Endothelial cell of umbilical vein (primary cell): ENCODE measurements around the gene FLT3. TPM values are rescaled to one million over a fixed set of nuclear protein-coding genes. Genes with fewer than 3 reads are reported as not detected.

ENCODE experiments used
- BruUV-seq: library from RNA; stranded (reverse); fragments of 400-500 nt; replicated peaks from 2 replicates; lab custom pipeline; 2021; lab: Mats Ljungman, UMichigan
- CTCF ChIA-PET: fragments of 300-600, 350-600 bp; sonication (Branson Sonifier 250); formaldehyde crosslinking; loops from one replicate; lab custom pipeline; 2021; ENCODE audit warnings: antibody characterized with exemption, inconsistent platforms; lab: Charles Lee
- POLR2A ChIA-PET: fragments of 300-600, 350-600 bp; sonication (Branson Sonifier 250); formaldehyde crosslinking; loops from one replicate; lab custom pipeline; 2021; ENCODE audit warnings: antibody characterized with exemption, inconsistent platforms; lab: Charles Lee
- DNase-seq: peaks from one replicate; pipeline ENCODE4 v3.0.0-alpha.2; 2011; ENCODE audit warnings: low read depth, low spot score
- FAIRE-seq: peaks from 2 replicates; lab custom pipeline; 2011; peaks lifted over from hg19 to GRCh38; lab: Jason Lieb, UNC
- H2AFZ ChIP-seq: 2 replicates; pipeline ENCODE4 v1.6.0; 2012; ENCODE audit warnings: low read depth, low read length, control low read depth, inconsistent platforms
- H3K27ac ChIP-seq: 2 replicates; pipeline ENCODE4 v1.5.1; 2011; ENCODE audit warnings: low read depth, mild to moderate bottlenecking, control low read depth, low read length, moderate library complexity; ENCODE audit not compliant: insufficient read depth
- H3K27me3 ChIP-seq, 2 experiments: 2 replicates each; pipeline versions ENCODE4 v1.6.0 to v1.6.1; 2011; ENCODE audit warnings: low read length in 2 of 2, mixed read lengths in 1 of 2; ENCODE audit not compliant: control insufficient read depth in 2 of 2, insufficient read depth in 2 of 2
- H3K36me3 ChIP-seq, 2 experiments: 2 replicates in 1 of 2; 3 replicates in 1 of 2; pipeline ENCODE4 v1.5.1; 2011; ENCODE audit warnings: low read length in 2 of 2, mild to moderate bottlenecking in 1 of 2, moderate library complexity in 1 of 2; ENCODE audit not compliant: control insufficient read depth in 2 of 2, insufficient read depth in 2 of 2; ENCODE audit errors: extremely low read depth in 1 of 2
- H3K4me1 ChIP-seq: 3 replicates; pipeline ENCODE4 v1.5.1; 2011; ENCODE audit warnings: mild to moderate bottlenecking, low read length; ENCODE audit not compliant: control insufficient read depth, insufficient read depth; ENCODE audit errors: extremely low read depth
- H3K4me2 ChIP-seq: 2 replicates; pipeline ENCODE4 v1.6.1; 2011; ENCODE audit warnings: low read length, control low read depth, mixed read lengths; ENCODE audit not compliant: insufficient read depth
- H3K4me3 ChIP-seq, 3 experiments: fragments of 200-600 bp in 1 of 3; sonication (generic), shearing (Covaris generic) in 1 of 3; replicated peaks in 1 of 3; 2 replicates each; pipeline ENCODE4 v1.5.1; 2011 to 2016; ENCODE audit warnings: control low read depth in 3 of 3, low read length in 3 of 3, mild to moderate bottlenecking in 2 of 3, inconsistent platforms in 1 of 3, low read depth in 1 of 3, moderate library complexity in 1 of 3; ENCODE audit not compliant: insufficient read depth in 1 of 3
- H3K79me2 ChIP-seq: 2 replicates; pipeline ENCODE4 v1.6.0; 2012; ENCODE audit warnings: low read length, inconsistent platforms; ENCODE audit not compliant: control insufficient read depth, insufficient read depth
- H3K9ac ChIP-seq: replicated peaks from 2 replicates; pipeline ENCODE3; 2011; ENCODE audit warnings: low read length, control low read depth; ENCODE audit not compliant: insufficient read depth; ENCODE audit errors: extremely low read depth
- H3K9me1 ChIP-seq: replicated peaks from 3 replicates; pipeline ENCODE4 v1.6.0; 2011; ENCODE audit warnings: mild to moderate bottlenecking, low read length; ENCODE audit not compliant: control insufficient read depth, insufficient read depth; ENCODE audit errors: extremely low read depth
- H3K9me3 ChIP-seq: replicated peaks from 2 replicates; pipeline ENCODE4 v1.5.1; 2012; ENCODE audit warnings: low read length, inconsistent platforms; ENCODE audit not compliant: control insufficient read depth, insufficient read depth
- H4K20me1 ChIP-seq: replicated peaks from 2 replicates; pipeline ENCODE3; 2011; ENCODE audit warnings: mild to moderate bottlenecking, low read length; ENCODE audit not compliant: control insufficient read depth, insufficient read depth; ENCODE audit errors: extremely low read depth
- CTCF ChIP-seq, 2 donors: IDR thresholded peaks; 1 replicate in 1 of 2; 2 replicates in 1 of 2; pipeline ENCODE4 v1.5.1; 2011; ENCODE audit warnings: low read length in 2 of 2, mild to moderate bottlenecking in 2 of 2, moderate library complexity in 2 of 2, control low read depth in 1 of 2, inconsistent platforms in 1 of 2, low read depth in 1 of 2; ENCODE audit not compliant: insufficient read depth in 1 of 2; ENCODE audit errors: extremely low read depth in 1 of 2
- EZH2 ChIP-seq: IDR thresholded peaks from 2 replicates; pipeline ENCODE4 v1.6.1; 2012; ENCODE audit warnings: borderline replicate concordance, low read depth, mild to moderate bottlenecking, moderate library complexity, low read length, inconsistent platforms; ENCODE audit not compliant: severe bottlenecking
- FOS ChIP-seq: IDR thresholded peaks from 2 replicates; pipeline ENCODE4 v1.6.1; 2011; ENCODE audit warnings: mild to moderate bottlenecking, low read length, moderate library complexity, borderline replicate concordance; ENCODE audit not compliant: insufficient read depth
- GATA2 ChIP-seq: IDR thresholded peaks from 2 replicates; pipeline ENCODE4 v1.7.0; 2011; ENCODE audit warnings: low read depth, mild to moderate bottlenecking, moderate library complexity, mixed read lengths, low read length; ENCODE audit not compliant: insufficient read length, insufficient read depth
- JUN ChIP-seq: IDR thresholded peaks from 2 replicates; pipeline ENCODE4 v1.6.1; 2011; ENCODE audit warnings: borderline replicate concordance, low read depth; ENCODE audit not compliant: insufficient read length, insufficient read depth
- MAX ChIP-seq: IDR thresholded peaks from 2 replicates; pipeline ENCODE4 v1.6.1; 2011; ENCODE audit not compliant: insufficient read depth, insufficient read length
- MYC ChIP-seq: IDR thresholded peaks from one replicate; pipeline ENCODE4 v1.6.1; 2011; ENCODE audit warnings: mild to moderate bottlenecking, low read depth, low read length
- POLR2A ChIP-seq: IDR thresholded peaks from 2 replicates; pipeline ENCODE4 v1.6.1; 2012; ENCODE audit warnings: low read depth, mild to moderate bottlenecking, control low read depth, low read length
- POLR2AphosphoS5 ChIP-seq: IDR thresholded peaks from 2 replicates; pipeline ENCODE4 v1.6.1; 2012; ENCODE audit warnings: low read depth, mild to moderate bottlenecking, control low read depth, low read length, moderate library complexity; ENCODE audit not compliant: insufficient read depth
- dilution Hi-C: fragments of 300-500 bp; cut with MboI; formaldehyde crosslinking; loops from one replicate; pipeline ENCODE4 v1.15.0; 2019; ENCODE audit warnings: low sequenced_read_pairs; ENCODE audit not compliant: extremely low pct_ligation_motif_present
- intact Hi-C: fragments of 100-400 bp; cut with micrococcal nuclease; formaldehyde crosslinking; loops from one replicate; pipeline ENCODE4 v1.10.0; 2022
- polyA plus RNA-seq, 4 experiments: library from polyadenylated mRNA; depleted of rRNA in 3 of 4; stranded (reverse) in 3 of 4; unstranded in 1 of 4; fragments of >200 nt; gene quantifications; 2 replicates each; pipeline versions ENCODE4 v1.2.1 to v1.2.3, GENCODE V29; 2011 to 2012; ENCODE audit warnings: missing spikeins in 1 of 4
- total RNA-seq: library from RNA; stranded (reverse); gene quantifications from 2 replicates; pipeline ENCODE4 v1.2.3, GENCODE V29; 2021

FLT3 gene
- total and polyA plus RNA-seq, 2 donors (not counting 3 experiments of a cell fraction or from before 2014, with no cell fraction given): 0.03 TPM; not detected in 1

DNA sequence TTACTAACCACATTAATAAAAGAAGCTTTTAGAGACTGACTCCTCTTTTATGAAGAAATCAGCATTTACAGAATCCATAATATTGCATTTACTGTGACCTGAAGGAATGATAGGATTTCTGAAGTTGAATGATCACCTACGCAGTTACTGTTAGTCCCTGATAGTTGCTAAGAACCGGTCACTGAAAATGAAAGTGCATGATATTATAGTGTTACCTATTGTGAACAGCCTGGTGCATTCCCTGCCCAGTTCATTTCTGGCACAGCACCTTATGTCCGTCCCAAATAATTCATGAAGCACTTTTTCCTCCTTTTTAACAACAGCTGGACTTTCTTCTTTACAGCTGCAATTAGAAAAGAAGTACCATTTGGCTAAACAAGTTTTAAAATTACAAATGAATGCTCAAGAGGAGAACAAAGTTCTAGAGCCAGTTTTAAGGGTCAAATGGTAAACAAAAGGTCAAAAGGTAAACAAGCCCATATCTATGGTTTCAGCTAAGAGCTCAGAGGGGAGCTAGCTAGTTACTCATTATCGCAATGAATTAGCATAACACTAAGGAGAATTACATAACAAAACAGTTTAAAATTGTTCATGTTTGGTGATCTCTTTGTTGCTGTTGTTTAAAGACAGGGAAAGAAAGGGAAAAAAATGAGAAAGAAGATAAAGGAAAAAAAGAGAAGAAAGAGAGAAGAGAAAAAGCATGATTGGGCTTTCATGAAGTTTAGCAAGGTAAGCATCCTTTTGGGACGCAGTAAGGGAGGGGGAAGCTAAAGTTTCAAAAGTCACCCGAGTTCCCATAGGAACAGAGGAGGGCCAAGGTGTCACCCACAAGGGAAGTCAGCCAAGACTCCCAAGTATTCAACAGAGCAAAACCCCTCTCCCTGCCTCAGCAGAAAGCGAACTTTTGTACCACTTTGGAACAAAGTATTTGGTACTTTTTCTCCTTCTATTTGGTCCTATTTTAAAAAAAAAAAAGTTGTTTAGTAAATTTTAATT is 50.2 kb downstream of the FLT3 start:
- ChIA-PET CTCF (interaction anchor here (0.7 kb wide), 1 partner anchor 10 kb away, joined by 3 read pairs; no protein-coding TSS in a partner anchor), POLR2A (no interaction called here)
- peaks cover 18 to 32% of the 10 kb centered on the region in 2 experiments for H3K27me3 ChIP-seq
- H3K4me1 ChIP-seq: no peaks in the 10 kb centered on the region
- dilution Hi-C loops (no loop called here), intact Hi-C loops (no loop called here)
- no peak overlapping the region for H2AFZ ChIP-seq
- no peaks in the 10 kb centered on the region for H3K9me3 ChIP-seq
- H3K9me1 ChIP-seq: no peaks in the 10 kb centered on the region
- H3K36me3 ChIP-seq: no peaks in the 10 kb centered on the region
- no TSS peak for BruUV-seq
- H3K27ac ChIP-seq: no peak overlapping the region
- H3K4me2 ChIP-seq: no peak overlapping the region
- no peaks in the 10 kb centered on the region for H3K79me2 ChIP-seq
- no peak for DNase-seq
- TF ChIP-seq EZH2: no peak
- no peak for TF ChIP-seq POLR2A
- TF ChIP-seq MAX: no peak
- TF ChIP-seq MYC: no peak
- TF ChIP-seq FOS: no peak
- TF ChIP-seq CTCF (IDR thresholded peaks at IDR 0.05; ENCODE audit: extremely low read depth in 1 of 2, insufficient read depth in 1 of 2, low read depth in 1 of 2, low read length in 2 of 2): no peak
- TF ChIP-seq JUN: no peak
- no peak for TF ChIP-seq GATA2
- no peak for TF ChIP-seq POLR2AphosphoS5
- H3K4me3 ChIP-seq: no peak overlapping the region
- FAIRE-seq: no peak
- no peaks in the 10 kb centered on the region for H4K20me1 ChIP-seq
- H3K9ac ChIP-seq: no peak overlapping the region
